Bronchial epithelial cell (primary cell): ENCODE measurements around the gene SHC3. TPM values are rescaled to one million over a fixed set of nuclear protein-coding genes. Genes with fewer than 3 reads are reported as not detected.

ENCODE experiments used
- DNase-seq: peaks from one replicate; pipeline ENCODE4 v3.0.0-alpha.2; 2010; ENCODE audit warnings: low read depth
- FAIRE-seq: peaks from 2 replicates; lab custom pipeline; 2011; peaks lifted over from hg19 to GRCh38; lab: Jason Lieb, UNC
- H3K27me3 ChIP-seq: 2 replicates; pipeline ENCODE4 v1.5.1; 2011; ENCODE audit warnings: low read length; ENCODE audit not compliant: control insufficient read depth, insufficient read depth
- H3K36me3 ChIP-seq: 2 replicates; pipeline ENCODE4 v1.5.1; 2011; ENCODE audit warnings: low read length; ENCODE audit not compliant: control insufficient read depth, insufficient read depth
- H3K4me3 ChIP-seq: 2 replicates; pipeline ENCODE4 v1.5.1; 2011; ENCODE audit warnings: mild to moderate bottlenecking, low read depth, low read length, control low read depth
- CTCF ChIP-seq: IDR thresholded peaks from 2 replicates; pipeline ENCODE4 v1.5.1; 2011; ENCODE audit warnings: mild to moderate bottlenecking, moderate library complexity, low read length, control low read depth, inconsistent platforms; ENCODE audit not compliant: insufficient read depth, severe bottlenecking
- total RNA-seq: library from RNA; depleted of rRNA; stranded (reverse); fragments of >200 nt; gene quantifications from 2 replicates; pipeline ENCODE4 v1.2.1, GENCODE V29; 2014

Gene SHC3
- total RNA-seq, 1 donor from 2014 or later, result 0.26 TPM

- TF ChIP-seq CTCF, result no peak
- DNase-seq, result no peak
- no peaks in the 10 kb centered on the region for H3K36me3 ChIP-seq
- no peak overlapping the region for H3K4me3 ChIP-seq
- FAIRE-seq, result no peak
- H3K27me3 ChIP-seq, result no peaks in the 10 kb centered on the region
Observed at GRCh38 chr9:88983865-88984542, 194.6 kb downstream of the SHC3 start.

GRCh38 chr9:88980740-88981203, 197.8 kb downstream of the SHC3 start:
- no peaks in the 10 kb centered on the region for H3K36me3 ChIP-seq
- no peak overlapping the region for H3K4me3 ChIP-seq
- no peaks in the 10 kb centered on the region for H3K27me3 ChIP-seq
- DNase-seq (no peak), FAIRE-seq (no peak)
- TF ChIP-seq CTCF, result no peak

- FAIRE-seq (no peak), DNase-seq (no peak)
- Histone ChIP-seq H3K36me3 (no peaks in the 10 kb centered on the region), H3K4me3 (no peak overlapping the region), H3K27me3 (no peaks in the 10 kb centered on the region)
- TF ChIP-seq CTCF, result no peak
Observed at GRCh38 chr9:88979791-88980190, 198.8 kb downstream of the SHC3 start.

- no peak overlapping the region for H3K4me3 ChIP-seq
- H3K27me3 ChIP-seq, result no peaks in the 10 kb centered on the region
- TF ChIP-seq CTCF, result no peak
- FAIRE-seq, result no peak
- no peaks in the 10 kb centered on the region for H3K36me3 ChIP-seq
- no peak for DNase-seq
Observed at GRCh38 chr9:88979021-88979420, 199.6 kb downstream of the SHC3 start.

- DNase-seq (no peak), FAIRE-seq (no peak)
- no peak for TF ChIP-seq CTCF
- Histone ChIP-seq H3K4me3 (no peak overlapping the region), H3K27me3 (no peaks in the 10 kb centered on the region), H3K36me3 (no peaks in the 10 kb centered on the region)
Observed at GRCh38 chr9:88978034-88978433, 200.6 kb downstream of the SHC3 start.

GRCh38 chr9:88976890-88977257, 201.7 kb downstream of the SHC3 start:
- no peaks in the 10 kb centered on the region for H3K27me3 ChIP-seq
- DNase-seq (no peak), FAIRE-seq (no peak)
- no peaks in the 10 kb centered on the region for H3K36me3 ChIP-seq
- no peak overlapping the region for H3K4me3 ChIP-seq
- no peak for TF ChIP-seq CTCF
